HUES48 (cell line): ENCODE results near the gene AGBL3.
"Not testable (repeated sequence)": the region's sequence is repeated elsewhere in the genome, so short reads cannot be mapped to it uniquely, and the experiment has no call there.

Experiments used
- H3K27ac ChIP-seq: one replicate; pipeline ENCODE4 v1.7.0; 2013; ENCODE audit warnings: low read depth, low read length, inconsistent platforms
- H3K27me3 ChIP-seq: 2 replicates; pipeline ENCODE4 v1.6.1; 2013; ENCODE audit warnings: mild to moderate bottlenecking, low read length; ENCODE audit not compliant: control insufficient read depth, insufficient read depth
- H3K36me3 ChIP-seq: 2 replicates; pipeline ENCODE4 v1.6.1; 2013; ENCODE audit warnings: low read length; ENCODE audit not compliant: control insufficient read depth, insufficient read depth
- H3K4me1 ChIP-seq: 2 replicates; pipeline ENCODE4 v1.6.1; 2013; ENCODE audit warnings: mild to moderate bottlenecking, low read length; ENCODE audit not compliant: control insufficient read depth, insufficient read depth
- H3K4me3 ChIP-seq: 2 replicates; pipeline ENCODE4 v1.5.1; 2013; ENCODE audit warnings: mild to moderate bottlenecking, low read depth, low read length
- H3K9ac ChIP-seq: 2 replicates; pipeline ENCODE4 v1.6.1; 2013; ENCODE audit warnings: mild to moderate bottlenecking, low read depth, low read length, moderate library complexity
- H3K9me3 ChIP-seq: 2 replicates; pipeline ENCODE4 v1.6.1; 2013; ENCODE audit warnings: low read length; ENCODE audit not compliant: control insufficient read depth, insufficient read depth

Gene AGBL3

DNA sequence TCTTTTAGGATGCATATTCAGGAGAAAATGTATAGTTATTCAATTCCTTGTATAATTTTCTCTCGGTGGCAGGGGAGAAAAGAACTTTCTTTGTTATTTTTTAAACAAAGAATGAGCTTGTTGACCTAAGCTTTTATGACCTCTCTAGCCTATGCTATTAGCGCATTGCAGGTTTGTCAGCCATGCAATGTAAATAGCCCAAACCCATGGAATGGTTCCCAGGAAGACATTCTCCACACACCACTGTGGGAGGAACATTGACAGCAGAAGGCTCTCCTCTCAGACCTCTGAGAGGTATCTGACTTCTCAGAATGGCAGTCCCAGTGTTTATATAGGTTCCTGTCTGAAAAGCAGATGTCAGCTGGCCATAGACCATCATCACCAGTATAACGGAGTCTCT lies 19.6 kb upstream of the AGBL3 start:
- Histone ChIP-seq H3K9ac (no peak overlapping the region), H3K9me3 (no peaks in the 10 kb centered on the region), H3K36me3 (peaks cover 55% of the 10 kb centered on the region), H3K27me3 (no peaks in the 10 kb centered on the region), H3K27ac (no peak overlapping the region), H3K4me1 (no peaks in the 10 kb centered on the region), H3K4me3 (no peak overlapping the region)

DNA sequence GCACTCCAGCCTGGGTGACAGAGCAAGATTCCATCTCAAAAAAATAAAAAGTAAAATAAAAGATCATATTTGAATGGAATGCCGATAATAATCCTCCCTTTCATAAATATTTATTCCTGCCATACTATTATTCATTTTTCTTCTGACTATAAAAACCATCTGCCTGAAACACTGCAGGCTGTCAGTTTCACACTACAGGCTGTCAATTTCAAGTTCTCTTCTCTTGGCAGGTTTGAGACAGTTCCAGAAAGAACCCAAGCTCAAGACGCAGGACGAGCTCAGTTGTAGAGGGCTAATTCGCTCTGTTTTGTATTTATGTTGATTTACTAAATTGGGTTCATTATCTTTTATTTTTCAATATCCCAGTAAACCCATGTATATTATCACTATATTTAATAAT lies 18.2 kb upstream of the AGBL3 start:
- no peak overlapping the region for H3K9ac ChIP-seq
- peaks cover 41% of the 10 kb centered on the region for H3K36me3 ChIP-seq
- no peaks in the 10 kb centered on the region for H3K27me3 ChIP-seq
- no peaks in the 10 kb centered on the region for H3K4me1 ChIP-seq
- H3K27ac ChIP-seq = no peak overlapping the region
- no peak overlapping the region for H3K4me3 ChIP-seq
- H3K9me3 ChIP-seq = no peaks in the 10 kb centered on the region

DNA sequence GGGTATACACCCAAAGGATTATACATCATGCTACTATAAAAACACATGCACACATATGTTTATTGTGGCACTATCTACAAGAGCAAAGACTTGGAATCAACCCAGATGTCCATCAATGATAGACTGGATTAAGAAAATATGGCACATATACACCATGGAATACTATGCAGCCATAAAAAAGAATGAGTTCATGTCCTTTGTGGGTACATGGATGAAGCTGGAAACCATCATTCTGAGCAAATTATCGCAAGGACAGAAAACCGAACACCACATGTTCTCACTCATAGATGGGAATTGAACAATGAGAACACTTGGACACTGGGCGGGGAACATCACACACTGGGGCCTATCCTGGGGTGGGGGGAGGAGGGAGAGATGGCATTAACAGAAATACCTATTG lies 4.7 kb upstream of the AGBL3 start:
- H3K36me3 ChIP-seq, H3K4me3 ChIP-seq, H3K27ac ChIP-seq, H3K9ac ChIP-seq, H3K27me3 ChIP-seq, H3K9me3 ChIP-seq, H3K4me1 ChIP-seq: not testable (repeated sequence)

DNA sequence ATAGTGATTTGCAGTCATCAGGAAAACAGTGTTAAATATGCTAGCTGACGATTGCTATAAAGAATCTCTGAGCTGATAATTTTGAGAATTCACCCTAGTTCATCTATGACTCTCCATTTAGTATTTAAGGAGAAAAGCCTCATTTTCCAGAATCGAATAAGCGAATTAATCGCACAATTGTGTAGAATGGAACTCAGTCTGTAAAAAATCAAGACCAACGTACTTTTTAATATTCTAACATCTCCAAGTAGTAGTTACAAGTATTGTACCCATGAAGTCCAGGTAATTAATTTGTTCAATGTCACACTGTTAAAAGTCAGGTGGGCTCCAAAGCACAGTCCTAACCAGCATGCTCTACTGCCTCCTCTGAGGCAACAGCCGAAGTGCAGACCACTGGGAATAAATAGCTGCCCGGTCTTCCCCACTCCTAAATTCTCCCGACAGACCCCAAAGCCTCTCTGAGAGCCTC lies 380 bp upstream of the AGBL3 start:
- Histone ChIP-seq H3K9ac (no peak overlapping the region), H3K4me3 (peak overlapping the region; percentile 84), H3K36me3 (peaks cover 19% of the 10 kb centered on the region), H3K27ac (peak overlapping the region; percentile 80), H3K9me3 (no peaks in the 10 kb centered on the region), H3K27me3 (no peaks in the 10 kb centered on the region), H3K4me1 (peaks cover 3% of the 10 kb centered on the region; the same call in 1 of the 2 replicates)

DNA sequence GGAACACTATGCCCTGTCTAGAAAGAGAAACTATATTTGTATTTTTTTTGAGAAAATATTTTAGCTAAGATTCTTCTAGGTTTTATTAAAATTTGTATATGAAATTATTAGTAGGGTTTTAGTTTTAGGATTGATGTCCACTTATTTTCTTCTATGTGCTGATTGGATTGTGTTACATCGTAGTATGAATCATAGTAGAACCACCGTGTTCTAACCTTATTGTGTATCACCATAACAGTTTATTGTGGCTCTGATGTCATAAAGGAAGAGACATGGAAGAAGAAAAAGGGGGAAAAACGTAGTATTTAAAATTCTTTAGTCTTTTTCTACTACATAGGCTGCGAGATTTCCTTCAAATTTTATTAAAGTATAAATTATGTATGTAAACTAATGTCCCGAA lies 1.9 kb downstream of the AGBL3 start:
- no peak overlapping the region; the same call in 1 of the 2 replicates for H3K4me3 ChIP-seq
- H3K4me1 ChIP-seq = peaks cover 6% of the 10 kb centered on the region; the same call in 1 of the 2 replicates
- H3K9me3 ChIP-seq = no peaks in the 10 kb centered on the region
- no peak overlapping the region for H3K27ac ChIP-seq
- peaks cover 19% of the 10 kb centered on the region for H3K36me3 ChIP-seq
- H3K9ac ChIP-seq = no peak overlapping the region
- H3K27me3 ChIP-seq = no peaks in the 10 kb centered on the region

DNA sequence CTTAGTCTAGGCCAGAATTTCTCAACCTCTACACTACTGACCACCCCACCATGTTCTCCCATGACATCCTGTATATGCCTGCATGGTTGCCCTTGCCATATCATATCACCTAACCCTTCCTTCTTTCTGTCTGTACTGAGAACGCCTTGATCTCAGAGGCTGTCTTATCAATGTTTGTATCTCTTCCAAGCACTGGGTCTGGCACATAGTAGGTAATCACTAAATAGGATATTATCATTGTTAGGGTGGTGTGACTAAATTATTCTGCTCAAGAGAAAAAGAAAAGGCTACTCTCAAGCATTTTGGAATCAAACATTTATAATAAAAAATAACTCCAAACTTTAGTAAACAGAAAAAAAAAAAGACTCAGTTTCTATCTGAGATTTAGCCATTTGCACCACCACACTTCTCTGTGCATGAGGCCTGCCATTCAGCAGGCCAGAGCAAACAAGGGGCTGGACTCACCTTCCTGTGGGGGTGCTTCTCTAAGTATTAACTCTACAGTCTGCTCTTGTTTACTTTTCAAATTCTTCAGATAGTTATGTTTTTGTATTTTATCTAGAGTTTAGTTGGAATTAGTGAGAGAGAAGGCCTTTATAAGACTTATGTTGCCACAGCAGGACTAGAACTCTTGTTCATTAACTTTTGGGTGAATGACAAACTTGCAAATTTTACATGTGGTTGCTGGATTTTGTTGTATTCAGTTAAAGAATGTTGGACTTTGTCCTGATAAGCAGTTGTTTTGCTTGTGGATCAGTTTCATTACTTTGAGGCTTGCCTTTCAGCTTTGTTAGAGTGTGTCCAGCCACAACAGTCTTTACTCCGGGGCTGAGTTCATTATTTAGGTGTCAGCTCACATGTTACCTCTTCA lies 5.4 kb downstream of the AGBL3 start:
- Histone ChIP-seq H3K9ac (no peak overlapping the region), H3K4me1 (peaks cover 3% of the 10 kb centered on the region; the same call in 1 of the 2 replicates), H3K4me3 (no peak overlapping the region), H3K27ac (peak overlapping the region; percentile 44), H3K9me3 (no peaks in the 10 kb centered on the region), H3K27me3 (no peaks in the 10 kb centered on the region), H3K36me3 (peaks cover 50% of the 10 kb centered on the region)

DNA sequence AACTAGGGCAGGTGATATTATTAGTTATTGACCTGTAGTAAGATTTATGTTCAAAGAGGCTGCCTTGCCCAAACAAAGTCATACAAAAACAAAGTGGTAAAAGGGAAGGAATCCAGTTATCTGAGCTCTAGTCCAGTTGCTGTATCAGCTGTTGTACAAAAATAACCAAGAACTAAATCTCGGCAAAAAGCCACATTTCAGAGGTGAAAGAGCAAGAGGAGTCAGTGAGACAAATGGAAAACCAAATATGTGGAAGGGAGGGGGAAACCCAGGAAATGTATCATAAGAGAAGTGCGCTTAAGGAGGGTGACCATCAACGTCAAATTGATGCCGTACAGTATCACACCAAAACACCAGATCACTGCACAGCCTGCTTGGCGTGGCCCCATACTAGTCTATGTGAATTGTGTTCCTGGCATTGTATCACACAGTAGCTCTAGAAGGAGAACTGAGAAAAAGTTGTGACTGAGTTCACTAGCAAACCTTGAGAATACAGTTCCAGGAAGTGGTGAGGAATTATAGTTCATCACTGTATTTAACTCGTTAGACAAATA lies 6.4 kb downstream of the AGBL3 start:
- H3K9ac ChIP-seq = no peak overlapping the region
- no peaks in the 10 kb centered on the region for H3K9me3 ChIP-seq
- H3K4me1 ChIP-seq = peaks cover 3% of the 10 kb centered on the region; the same call in 1 of the 2 replicates
- H3K4me3 ChIP-seq = no peak overlapping the region
- H3K36me3 ChIP-seq = peaks cover 50% of the 10 kb centered on the region
- peak overlapping the region; percentile 44 for H3K27ac ChIP-seq
- H3K27me3 ChIP-seq = no peaks in the 10 kb centered on the region

DNA sequence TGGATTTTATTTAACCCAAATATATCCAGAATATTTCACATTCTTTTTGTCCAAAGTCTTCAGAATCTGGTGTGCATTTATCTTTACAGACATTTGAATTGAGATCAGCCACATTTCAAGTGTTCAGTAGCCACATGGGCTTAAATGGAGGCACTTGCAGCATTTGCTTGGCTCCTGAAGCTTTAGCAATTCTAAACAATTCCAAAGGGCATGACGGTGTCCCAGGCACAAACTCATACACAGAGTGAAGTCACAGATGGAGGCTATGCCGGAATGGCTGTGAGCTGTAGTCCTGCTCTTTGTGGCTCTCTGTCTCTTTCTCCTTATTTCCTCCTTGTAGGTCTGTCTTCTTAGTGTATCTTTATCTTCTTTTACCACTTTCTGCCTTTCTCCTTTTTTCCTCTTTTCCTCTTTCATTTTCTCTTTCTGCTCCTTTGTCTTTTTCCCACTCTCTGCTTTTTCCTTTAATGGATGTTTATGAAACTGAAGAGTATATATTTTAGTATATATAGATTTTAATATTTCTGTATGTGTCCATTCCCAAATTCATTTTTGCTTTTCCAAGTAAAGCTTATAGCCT lies 7.7 kb downstream of the AGBL3 start:
- H3K27me3 ChIP-seq = no peaks in the 10 kb centered on the region
- H3K27ac ChIP-seq = no peak overlapping the region
- no peak overlapping the region for H3K4me3 ChIP-seq
- H3K9me3 ChIP-seq = no peaks in the 10 kb centered on the region
- no peak overlapping the region for H3K9ac ChIP-seq
- H3K4me1 ChIP-seq = 0 out of 2 replicates have a peak, but pooled peaks cover 3% of the 10 kb centered on the region
- peaks cover 48% of the 10 kb centered on the region for H3K36me3 ChIP-seq

DNA sequence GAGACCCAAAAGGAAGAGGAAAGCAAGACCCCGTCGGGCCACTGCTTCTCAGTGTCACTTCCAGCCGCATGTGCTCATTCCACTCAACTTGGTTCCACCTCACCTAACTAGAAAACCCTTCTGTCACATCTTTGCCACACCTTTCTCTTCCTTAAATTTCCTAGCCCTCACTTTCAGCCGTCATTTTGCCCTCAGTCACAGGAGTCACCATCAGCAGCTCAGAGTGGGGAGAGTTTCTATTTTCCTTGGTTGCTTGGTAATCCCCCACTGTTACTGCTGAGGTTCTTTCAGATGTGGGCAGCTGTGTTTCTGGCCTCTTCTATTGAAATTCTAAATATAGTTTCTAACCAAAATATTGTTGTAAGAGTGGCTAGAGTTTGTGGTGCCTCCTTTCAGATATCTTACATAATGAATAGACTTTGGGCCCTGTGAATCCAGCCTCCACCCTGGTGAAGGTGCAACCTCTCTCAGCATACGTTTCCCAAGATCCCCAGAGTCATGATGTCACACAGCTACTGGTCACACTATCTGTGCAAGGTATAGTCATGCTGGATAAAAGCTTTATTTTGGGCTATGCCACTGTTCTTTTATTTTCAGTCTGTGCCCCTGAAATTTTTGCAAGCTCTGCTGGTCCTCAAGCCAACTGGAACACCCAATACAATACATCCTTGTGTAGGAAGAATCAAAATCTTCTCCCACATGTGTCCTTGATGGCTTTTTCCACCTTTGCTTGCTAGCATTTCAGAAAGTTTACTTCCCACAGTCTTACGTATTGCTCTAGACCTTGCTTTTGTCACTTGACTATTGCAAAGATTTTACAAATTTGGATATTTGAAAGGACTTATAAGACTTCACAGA lies 9.2 kb downstream of the AGBL3 start:
- no peak overlapping the region for H3K27ac ChIP-seq
- no peak overlapping the region for H3K9ac ChIP-seq
- no peaks in the 10 kb centered on the region for H3K27me3 ChIP-seq
- H3K9me3 ChIP-seq = no peaks in the 10 kb centered on the region
- peaks cover 33% of the 10 kb centered on the region for H3K36me3 ChIP-seq
- H3K4me3 ChIP-seq = no peak overlapping the region
- H3K4me1 ChIP-seq = 0 out of 2 replicates have a peak, but pooled peaks cover 3% of the 10 kb centered on the region

DNA sequence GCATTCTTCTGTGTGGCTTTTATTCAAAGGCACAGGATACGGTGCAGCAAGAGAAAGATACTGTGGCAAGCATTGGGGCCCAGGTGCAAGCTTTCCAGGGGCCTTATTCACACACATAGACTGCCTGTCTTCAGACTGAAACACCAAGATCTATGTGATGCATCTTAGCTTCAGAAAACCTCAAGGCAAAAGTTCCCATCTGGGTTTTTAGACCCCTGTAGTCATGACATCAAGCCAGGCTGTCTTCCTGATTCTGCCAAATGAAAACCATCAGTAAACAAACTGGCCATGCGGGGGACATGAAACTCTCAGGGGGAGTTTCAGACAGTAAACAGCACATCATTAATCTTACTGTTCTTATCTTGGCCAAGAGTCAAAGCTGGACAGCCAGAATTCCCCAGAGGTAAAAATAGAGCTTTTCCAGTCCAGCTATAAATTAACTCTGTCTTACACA lies 9.8 kb downstream of the AGBL3 start:
- no peak overlapping the region for H3K9ac ChIP-seq
- no peak overlapping the region for H3K27ac ChIP-seq
- H3K36me3 ChIP-seq = peaks cover 31% of the 10 kb centered on the region
- H3K27me3 ChIP-seq = no peaks in the 10 kb centered on the region
- H3K9me3 ChIP-seq = no peaks in the 10 kb centered on the region
- no peak overlapping the region for H3K4me3 ChIP-seq
- H3K4me1 ChIP-seq = 0 out of 2 replicates have a peak, but pooled peaks cover 3% of the 10 kb centered on the region
